ENCODE data around the gene GLCE. TPM values are rescaled to one million over a fixed set of nuclear protein-coding genes. Genes with fewer than 3 reads are reported as not detected.
A peak's percentile ranks its signal among the peaks of the same experiment; 100 is the strongest.

The GLCE gene
- total RNA-seq, 1 experiment from 2014 or later, result 12.5 TPM

DNA sequence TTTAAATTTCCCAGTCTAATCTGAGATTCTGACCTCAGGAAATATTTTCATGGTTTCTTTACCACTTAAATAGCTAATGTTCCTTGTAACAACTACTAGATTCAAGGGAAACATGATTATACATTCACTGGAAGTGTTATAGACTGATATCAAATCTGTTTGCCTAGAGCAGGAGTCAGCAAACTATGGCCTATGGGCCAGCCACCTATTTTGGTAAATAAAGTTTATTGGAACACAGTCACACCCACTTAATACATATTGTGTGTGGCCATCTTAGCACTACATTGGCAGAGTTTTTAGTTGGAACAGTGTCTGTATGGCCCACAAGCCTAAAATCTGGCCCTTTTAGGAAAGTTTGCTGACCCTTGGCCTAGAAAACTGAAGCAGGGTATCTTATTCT is 50.1 kb downstream of the GLCE start:
- Mint-ChIP-seq H3K4me1 (no peaks in the 10 kb centered on the region), H3K27me3 (ENCODE audit: low read depth) (no peaks in the 10 kb centered on the region), H3K9me3 (no peaks in the 10 kb centered on the region), H3K27ac (no peak overlapping the region), H3K4me3 (no peak overlapping the region), H3K36me3 (no peaks in the 10 kb centered on the region)
- DNase-seq (ENCODE audit: low spot score), result no peak
- ATAC-seq, result no peak
- POLR2A ChIA-PET, result no interaction called here
- CTCF ChIA-PET, result no interaction called here
- TF ChIP-seq, protein P1, sequence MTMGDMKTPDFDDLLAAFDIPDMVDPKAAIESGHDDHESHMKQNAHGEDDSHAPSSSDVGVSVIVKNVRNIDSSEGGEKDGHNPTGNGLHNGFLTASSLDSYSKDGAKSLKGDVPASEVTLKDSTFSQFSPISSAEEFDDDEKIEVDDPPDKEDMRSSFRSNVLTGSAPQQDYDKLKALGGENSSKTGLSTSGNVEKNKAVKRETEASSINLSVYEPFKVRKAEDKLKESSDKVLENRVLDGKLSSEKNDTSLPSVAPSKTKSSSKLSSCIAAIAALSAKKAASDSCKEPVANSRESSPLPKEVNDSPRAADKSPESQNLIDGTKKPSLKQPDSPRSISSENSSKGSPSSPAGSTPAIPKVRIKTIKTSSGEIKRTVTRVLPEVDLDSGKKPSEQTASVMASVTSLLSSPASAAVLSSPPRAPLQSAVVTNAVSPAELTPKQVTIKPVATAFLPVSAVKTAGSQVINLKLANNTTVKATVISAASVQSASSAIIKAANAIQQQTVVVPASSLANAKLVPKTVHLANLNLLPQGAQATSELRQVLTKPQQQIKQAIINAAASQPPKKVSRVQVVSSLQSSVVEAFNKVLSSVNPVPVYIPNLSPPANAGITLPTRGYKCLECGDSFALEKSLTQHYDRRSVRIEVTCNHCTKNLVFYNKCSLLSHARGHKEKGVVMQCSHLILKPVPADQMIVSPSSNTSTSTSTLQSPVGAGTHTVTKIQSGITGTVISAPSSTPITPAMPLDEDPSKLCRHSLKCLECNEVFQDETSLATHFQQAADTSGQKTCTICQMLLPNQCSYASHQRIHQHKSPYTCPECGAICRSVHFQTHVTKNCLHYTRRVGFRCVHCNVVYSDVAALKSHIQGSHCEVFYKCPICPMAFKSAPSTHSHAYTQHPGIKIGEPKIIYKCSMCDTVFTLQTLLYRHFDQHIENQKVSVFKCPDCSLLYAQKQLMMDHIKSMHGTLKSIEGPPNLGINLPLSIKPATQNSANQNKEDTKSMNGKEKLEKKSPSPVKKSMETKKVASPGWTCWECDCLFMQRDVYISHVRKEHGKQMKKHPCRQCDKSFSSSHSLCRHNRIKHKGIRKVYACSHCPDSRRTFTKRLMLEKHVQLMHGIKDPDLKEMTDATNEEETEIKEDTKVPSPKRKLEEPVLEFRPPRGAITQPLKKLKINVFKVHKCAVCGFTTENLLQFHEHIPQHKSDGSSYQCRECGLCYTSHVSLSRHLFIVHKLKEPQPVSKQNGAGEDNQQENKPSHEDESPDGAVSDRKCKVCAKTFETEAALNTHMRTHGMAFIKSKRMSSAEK (CRISPR knock-in tag; IDR thresholded peaks at IDR 0.05; ENCODE audit: borderline replicate concordance), result no peak
- TF ChIP-seq, protein P2, sequence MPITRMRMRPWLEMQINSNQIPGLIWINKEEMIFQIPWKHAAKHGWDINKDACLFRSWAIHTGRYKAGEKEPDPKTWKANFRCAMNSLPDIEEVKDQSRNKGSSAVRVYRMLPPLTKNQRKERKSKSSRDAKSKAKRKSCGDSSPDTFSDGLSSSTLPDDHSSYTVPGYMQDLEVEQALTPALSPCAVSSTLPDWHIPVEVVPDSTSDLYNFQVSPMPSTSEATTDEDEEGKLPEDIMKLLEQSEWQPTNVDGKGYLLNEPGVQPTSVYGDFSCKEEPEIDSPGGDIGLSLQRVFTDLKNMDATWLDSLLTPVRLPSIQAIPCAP (CRISPR knock-in tag; IDR thresholded peaks at IDR 0.05), result no peak
- TF ChIP-seq TP53 (CRISPR knock-in tag; IDR thresholded peaks at IDR 0.05), result no peak
- TF ChIP-seq, protein P3, sequence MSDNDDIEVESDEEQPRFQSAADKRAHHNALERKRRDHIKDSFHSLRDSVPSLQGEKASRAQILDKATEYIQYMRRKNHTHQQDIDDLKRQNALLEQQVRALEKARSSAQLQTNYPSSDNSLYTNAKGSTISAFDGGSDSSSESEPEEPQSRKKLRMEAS (CRISPR knock-in tag; IDR thresholded peaks at IDR 0.05), result no peak
- TF ChIP-seq GRHL2 (CRISPR knock-in tag; IDR thresholded peaks at IDR 0.05; ENCODE audit: insufficient replicate concordance, severe bottlenecking), result no peak
- no peak for TF ChIP-seq PRRX2 (CRISPR knock-in tag; IDR thresholded peaks at IDR 0.05)
- no peak for TF ChIP-seq SP1 (CRISPR knock-in tag; conservative IDR thresholded peaks at IDR 0.05)
- TF ChIP-seq, protein P4, sequence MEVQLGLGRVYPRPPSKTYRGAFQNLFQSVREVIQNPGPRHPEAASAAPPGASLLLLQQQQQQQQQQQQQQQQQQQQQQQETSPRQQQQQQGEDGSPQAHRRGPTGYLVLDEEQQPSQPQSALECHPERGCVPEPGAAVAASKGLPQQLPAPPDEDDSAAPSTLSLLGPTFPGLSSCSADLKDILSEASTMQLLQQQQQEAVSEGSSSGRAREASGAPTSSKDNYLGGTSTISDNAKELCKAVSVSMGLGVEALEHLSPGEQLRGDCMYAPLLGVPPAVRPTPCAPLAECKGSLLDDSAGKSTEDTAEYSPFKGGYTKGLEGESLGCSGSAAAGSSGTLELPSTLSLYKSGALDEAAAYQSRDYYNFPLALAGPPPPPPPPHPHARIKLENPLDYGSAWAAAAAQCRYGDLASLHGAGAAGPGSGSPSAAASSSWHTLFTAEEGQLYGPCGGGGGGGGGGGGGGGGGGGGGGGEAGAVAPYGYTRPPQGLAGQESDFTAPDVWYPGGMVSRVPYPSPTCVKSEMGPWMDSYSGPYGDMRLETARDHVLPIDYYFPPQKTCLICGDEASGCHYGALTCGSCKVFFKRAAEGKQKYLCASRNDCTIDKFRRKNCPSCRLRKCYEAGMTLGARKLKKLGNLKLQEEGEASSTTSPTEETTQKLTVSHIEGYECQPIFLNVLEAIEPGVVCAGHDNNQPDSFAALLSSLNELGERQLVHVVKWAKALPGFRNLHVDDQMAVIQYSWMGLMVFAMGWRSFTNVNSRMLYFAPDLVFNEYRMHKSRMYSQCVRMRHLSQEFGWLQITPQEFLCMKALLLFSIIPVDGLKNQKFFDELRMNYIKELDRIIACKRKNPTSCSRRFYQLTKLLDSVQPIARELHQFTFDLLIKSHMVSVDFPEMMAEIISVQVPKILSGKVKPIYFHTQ (CRISPR knock-in tag; IDR thresholded peaks at IDR 0.05), result no peak
- no peak for TF ChIP-seq NR1H2 (CRISPR knock-in tag; IDR thresholded peaks at IDR 0.05)

DNA sequence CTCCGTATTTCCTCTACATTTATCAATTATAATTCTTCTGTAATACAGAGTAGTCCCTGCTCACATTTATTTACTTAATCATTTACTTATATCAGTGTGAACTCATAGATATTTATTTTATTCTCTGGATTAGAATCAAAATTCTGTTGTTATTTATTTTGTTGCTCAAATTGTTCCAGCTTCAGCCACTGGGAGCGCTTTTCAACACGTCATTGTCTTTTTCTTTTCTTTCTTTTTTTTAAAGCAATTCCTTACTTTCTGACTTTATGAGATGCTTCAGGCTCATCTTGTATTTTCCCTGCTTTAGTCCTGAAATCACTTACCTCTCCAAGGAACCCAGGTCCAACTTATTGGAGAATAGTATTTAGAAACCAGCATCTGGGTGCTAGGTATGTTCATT is 53.4 kb downstream of the GLCE start:
- Mint-ChIP-seq H3K27me3 (ENCODE audit: low read depth) (no peaks in the 10 kb centered on the region), H3K27ac (no peak overlapping the region), H3K4me3 (no peak overlapping the region), H3K36me3 (no peaks in the 10 kb centered on the region), H3K9me3 (no peaks in the 10 kb centered on the region), H3K4me1 (no peaks in the 10 kb centered on the region)
- ATAC-seq (no peak), DNase-seq (ENCODE audit: low spot score) (no peak)
- POLR2A ChIA-PET, result no interaction called here
- CTCF ChIA-PET, result interaction anchor here (0.6 to 1.3 kb wide), 15 partner anchors 9 to 201 kb away, joined by 3 to 10 read pairs (median 4); partner anchors contain the start of genes GLCE and KIF23
- TF ChIP-seq FOXJ3 (CRISPR knock-in tag; IDR thresholded peaks at IDR 0.05; ENCODE audit: borderline replicate concordance), result no peak
- TF ChIP-seq, protein P5, sequence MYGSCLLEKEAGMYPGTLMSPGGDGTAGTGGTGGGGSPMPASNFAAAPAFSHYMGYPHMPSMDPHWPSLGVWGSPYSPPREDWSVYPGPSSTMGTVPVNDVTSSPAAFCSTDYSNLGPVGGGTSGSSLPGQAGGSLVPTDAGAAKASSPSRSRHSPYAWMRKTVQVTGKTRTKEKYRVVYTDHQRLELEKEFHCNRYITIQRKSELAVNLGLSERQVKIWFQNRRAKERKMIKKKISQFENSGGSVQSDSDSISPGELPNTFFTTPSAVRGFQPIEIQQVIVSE (CRISPR knock-in tag; IDR thresholded peaks at IDR 0.05; ENCODE audit: borderline replicate concordance), result no peak
- TF ChIP-seq, protein P6, sequence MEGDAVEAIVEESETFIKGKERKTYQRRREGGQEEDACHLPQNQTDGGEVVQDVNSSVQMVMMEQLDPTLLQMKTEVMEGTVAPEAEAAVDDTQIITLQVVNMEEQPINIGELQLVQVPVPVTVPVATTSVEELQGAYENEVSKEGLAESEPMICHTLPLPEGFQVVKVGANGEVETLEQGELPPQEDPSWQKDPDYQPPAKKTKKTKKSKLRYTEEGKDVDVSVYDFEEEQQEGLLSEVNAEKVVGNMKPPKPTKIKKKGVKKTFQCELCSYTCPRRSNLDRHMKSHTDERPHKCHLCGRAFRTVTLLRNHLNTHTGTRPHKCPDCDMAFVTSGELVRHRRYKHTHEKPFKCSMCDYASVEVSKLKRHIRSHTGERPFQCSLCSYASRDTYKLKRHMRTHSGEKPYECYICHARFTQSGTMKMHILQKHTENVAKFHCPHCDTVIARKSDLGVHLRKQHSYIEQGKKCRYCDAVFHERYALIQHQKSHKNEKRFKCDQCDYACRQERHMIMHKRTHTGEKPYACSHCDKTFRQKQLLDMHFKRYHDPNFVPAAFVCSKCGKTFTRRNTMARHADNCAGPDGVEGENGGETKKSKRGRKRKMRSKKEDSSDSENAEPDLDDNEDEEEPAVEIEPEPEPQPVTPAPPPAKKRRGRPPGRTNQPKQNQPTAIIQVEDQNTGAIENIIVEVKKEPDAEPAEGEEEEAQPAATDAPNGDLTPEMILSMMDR (IDR thresholded peaks at IDR 0.05), result peak; percentile 28; the same call in 1 of the 2 replicates
- no peak for TF ChIP-seq ETV6 (CRISPR knock-in tag; IDR thresholded peaks at IDR 0.05)

All from WTC11 (cell line).